ENCODE results near the gene MTARC1. TPM values are rescaled to one million over a fixed set of nuclear protein-coding genes. Genes with fewer than 3 reads are reported as not detected.

Gene MTARC1
- total RNA-seq, result 8.3 TPM
- long read RNA-seq, full-length matches to known transcripts, result 6 of 9 reads
- long read RNA-seq, partial matches to known transcripts, result 0 of 9 reads
- long read RNA-seq, other reads (novel, unspliced or antisense), result 3 of 9 reads

- intact Hi-C loops (cut with micrococcal nuclease), result no loop called here
- DNase-seq, result peak; percentile 83
- peak; percentile 54 for TF ChIP-seq CTCF (IDR thresholded peaks at IDR 0.05; ENCODE audit: borderline replicate concordance)
- Histone ChIP-seq H3K4me1 (peaks cover 37% of the 10 kb centered on the region), H3K36me3 (peaks cover 29% of the 10 kb centered on the region), H3K9me3 (replicated peaks) (no peaks in the 10 kb centered on the region), H3K4me3 (peak within 1 kb of the TSS; percentile 78), H3K27me3 (ENCODE audit: low read depth) (no peaks in the 10 kb centered on the region), H3K27ac (replicated peaks) (peak within 1 kb of the TSS; percentile 81)
Observed at GRCh38 chr1:220786337-220787068, at the start of gene MTARC1. MTARC1 (plus strand) TSS chr1:220786913; CDS start chr1:220786945, 32 bp downstream.

GRCh38 chr1:220741349-220741748 lies 45.4 kb upstream of the MTARC1 start:
- Histone ChIP-seq H3K36me3 (no peaks in the 10 kb centered on the region), H3K27me3 (ENCODE audit: low read depth) (no peaks in the 10 kb centered on the region), H3K4me3 (no peak overlapping the region), H3K4me1 (no peaks in the 10 kb centered on the region), H3K9me3 (replicated peaks) (no peaks in the 10 kb centered on the region), H3K27ac (replicated peaks) (no peak overlapping the region)
- DNase-seq, result no peak
- intact Hi-C loops (cut with micrococcal nuclease), result no loop called here
- no peak for TF ChIP-seq CTCF (IDR thresholded peaks at IDR 0.05; ENCODE audit: borderline replicate concordance)

- Histone ChIP-seq H3K27me3 (ENCODE audit: low read depth) (no peaks in the 10 kb centered on the region), H3K27ac (replicated peaks) (no peak overlapping the region), H3K4me1 (no peaks in the 10 kb centered on the region), H3K36me3 (no peaks in the 10 kb centered on the region), H3K9me3 (replicated peaks) (no peaks in the 10 kb centered on the region), H3K4me3 (no peak overlapping the region)
- no peak for TF ChIP-seq CTCF (IDR thresholded peaks at IDR 0.05; ENCODE audit: borderline replicate concordance)
- intact Hi-C loops (cut with micrococcal nuclease), result no loop called here
- no peak for DNase-seq
Observed at GRCh38 chr1:220741825-220742224, 44.9 kb upstream of the MTARC1 start.

- Histone ChIP-seq H3K4me1 (peaks cover 4% of the 10 kb centered on the region), H3K27ac (replicated peaks) (no peak overlapping the region), H3K27me3 (ENCODE audit: low read depth) (no peaks in the 10 kb centered on the region), H3K36me3 (no peaks in the 10 kb centered on the region), H3K9me3 (replicated peaks) (no peaks in the 10 kb centered on the region), H3K4me3 (no peak overlapping the region)
- no peak for TF ChIP-seq CTCF (IDR thresholded peaks at IDR 0.05; ENCODE audit: borderline replicate concordance)
- DNase-seq, result no peak
- intact Hi-C loops (cut with micrococcal nuclease), result no loop called here
Observed at GRCh38 chr1:220742520-220742919, 44.2 kb upstream of the MTARC1 start.

- DNase-seq, result no peak
- no peaks in the 10 kb centered on the region for H3K9me3 ChIP-seq (replicated peaks)
- no peak overlapping the region for H3K4me3 ChIP-seq
- H3K27me3 ChIP-seq (ENCODE audit: low read depth), result no peaks in the 10 kb centered on the region
- H3K27ac ChIP-seq (replicated peaks), result no peak overlapping the region
- TF ChIP-seq CTCF (IDR thresholded peaks at IDR 0.05; ENCODE audit: borderline replicate concordance), result no peak
- peaks cover 45% of the 10 kb centered on the region for H3K4me1 ChIP-seq
- no peaks in the 10 kb centered on the region for H3K36me3 ChIP-seq
- intact Hi-C loops (cut with micrococcal nuclease), result no loop called here
Observed at GRCh38 chr1:220746851-220747250, 39.9 kb upstream of the MTARC1 start.
